HG02571 (cell line): ENCODE data around the gene HPSE.
"Not testable (repeated sequence)": the region's sequence is repeated elsewhere in the genome, so short reads cannot be mapped to it uniquely, and the experiment has no call there.

ENCODE experiments used
- ATAC-seq: cut with Tn5 transposase; IDR thresholded peaks from one replicate; pipeline ENCODE4 v1.9.1; 2021; ENCODE audit warnings: mild to moderate bottlenecking, moderate library complexity; ENCODE audit not compliant: unreplicated experiment

HPSE gene

DNA sequence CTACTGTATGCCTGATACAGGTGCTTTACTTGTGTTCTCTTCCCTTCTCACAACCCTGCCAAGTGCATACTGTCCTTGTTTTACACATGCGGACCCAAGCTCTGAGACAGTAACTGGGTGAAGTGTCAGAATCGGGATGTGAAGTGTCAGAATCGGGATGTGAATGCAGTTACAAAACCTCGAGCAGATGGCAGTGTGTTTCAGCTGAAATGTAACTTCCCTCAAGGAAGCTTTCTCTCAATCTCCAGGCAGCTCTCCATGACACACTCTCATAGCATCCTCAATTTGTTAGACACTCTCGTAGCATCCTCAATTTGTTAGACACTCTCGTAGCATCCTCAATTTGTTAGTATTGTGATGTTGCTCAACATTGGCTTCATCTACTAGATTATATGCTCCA is 1.1 kb upstream of the HPSE start:
- ATAC-seq: no peak

DNA sequence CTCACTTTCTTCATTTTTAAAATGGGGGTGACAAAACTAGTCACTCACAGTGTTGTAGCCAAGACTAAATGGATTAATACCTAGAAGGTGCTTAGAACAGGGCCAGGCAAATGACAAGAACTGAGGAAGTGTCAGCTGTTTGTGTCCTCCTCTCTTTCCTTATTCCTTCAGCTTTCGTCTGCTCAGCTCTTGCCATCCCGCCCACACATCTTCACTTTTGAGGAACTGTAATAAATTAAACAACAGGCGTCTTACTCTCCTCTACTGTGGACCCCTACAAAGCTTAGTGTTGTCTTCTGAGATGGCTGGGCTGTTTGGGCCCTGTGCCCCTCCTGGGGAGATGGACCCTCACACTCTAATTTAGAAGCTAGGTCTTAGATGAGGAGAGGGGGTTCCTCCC is 2.7 kb downstream of the HPSE start:
- ATAC-seq: no peak

DNA sequence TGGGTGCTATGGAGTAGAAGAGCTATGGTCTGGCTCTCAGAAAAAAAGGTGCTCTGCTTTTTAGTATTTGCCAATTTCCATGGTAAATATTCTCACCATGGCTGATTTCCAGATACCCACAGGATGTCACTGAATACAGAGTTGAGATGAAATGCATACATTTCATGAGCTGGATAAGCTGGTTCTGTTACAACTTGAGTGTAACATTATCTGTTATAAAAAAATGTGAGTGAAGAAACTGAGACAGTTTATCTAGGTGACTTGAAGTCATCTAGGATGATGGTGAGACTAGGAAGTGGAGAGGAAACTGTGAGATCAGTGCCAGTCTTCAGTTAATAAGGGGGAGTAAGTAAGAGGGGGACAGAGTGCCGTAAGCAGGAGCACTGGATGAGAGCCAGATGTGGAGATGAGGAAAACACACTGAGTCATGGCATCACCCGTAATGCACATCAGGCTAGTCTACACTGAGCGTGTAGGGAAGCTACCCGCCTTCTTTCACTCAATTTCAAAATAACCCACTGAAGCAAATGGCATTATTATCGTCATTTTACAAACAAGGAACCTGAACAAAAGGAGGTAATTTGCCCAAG is 5.0 kb downstream of the HPSE start:
- no peak for ATAC-seq

DNA sequence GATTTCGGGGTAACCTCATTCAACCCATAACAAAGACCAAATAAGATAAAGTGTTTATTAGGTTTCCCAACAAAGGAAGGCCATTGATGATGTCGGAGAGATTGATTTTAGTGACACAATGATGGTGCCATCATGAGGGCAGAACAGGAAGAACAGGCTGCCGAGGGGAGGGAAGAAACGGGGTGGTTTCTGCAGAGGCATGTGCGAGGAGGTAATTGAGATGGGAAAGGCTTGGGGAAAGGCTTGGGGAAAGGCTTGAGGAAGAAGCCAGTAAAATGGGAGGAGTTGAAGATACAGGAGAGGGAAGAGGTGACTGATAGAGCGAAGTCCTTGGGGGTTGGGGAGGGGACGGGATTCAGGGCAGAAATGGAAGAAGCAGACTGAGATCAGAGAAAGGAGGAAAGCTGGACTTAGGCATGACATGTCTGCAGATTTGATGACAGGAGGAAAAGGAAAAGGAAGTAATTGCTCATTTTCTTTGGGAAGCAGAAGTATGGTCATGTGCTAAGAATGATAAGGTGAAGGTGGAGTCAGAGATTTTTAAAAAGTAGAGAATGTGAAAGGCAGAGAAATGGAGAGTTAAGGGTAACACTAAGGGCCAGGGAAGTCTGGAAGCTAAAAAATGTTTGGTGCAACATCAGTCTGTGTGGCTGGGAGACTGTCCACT is 6.0 kb downstream of the HPSE start:
- ATAC-seq: no peak

DNA sequence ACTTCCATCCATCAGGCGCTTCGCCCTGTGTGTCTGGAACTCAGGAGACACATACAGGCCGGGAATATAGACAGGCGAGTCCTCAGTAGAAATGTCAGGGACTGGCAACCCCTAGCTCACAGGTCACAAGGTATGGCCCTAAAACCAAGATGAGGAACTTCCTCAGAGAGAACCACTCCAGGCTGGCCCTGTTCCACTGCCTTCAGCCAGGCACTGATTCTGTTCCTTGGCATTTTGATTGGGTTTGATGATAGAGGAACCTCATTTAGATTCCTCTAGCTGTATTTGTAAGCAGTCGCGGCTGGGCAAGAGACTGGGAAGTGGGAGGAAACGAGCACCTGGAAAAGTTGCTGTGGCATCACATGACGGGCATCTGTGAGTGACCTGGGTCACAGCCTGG is 8.1 kb downstream of the HPSE start:
- no peak for ATAC-seq

DNA sequence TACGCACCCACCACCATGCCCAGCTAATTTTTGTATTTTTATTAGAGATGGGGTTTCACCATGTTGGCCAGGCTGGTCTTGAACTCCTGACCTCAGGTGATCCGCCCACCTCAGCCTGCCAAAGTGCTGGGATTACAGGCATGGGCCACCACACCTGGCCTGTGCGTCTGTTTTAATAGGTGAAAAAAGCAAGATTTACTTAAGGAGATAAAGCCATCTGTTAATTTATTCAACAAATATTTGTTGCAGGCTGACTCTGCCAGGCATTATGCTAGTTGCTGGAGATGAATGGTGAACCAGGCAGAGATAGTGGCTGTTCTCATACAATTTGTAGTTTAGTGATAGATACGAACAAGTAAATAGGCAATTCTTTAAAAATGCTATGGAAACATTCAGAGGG is 9.3 kb downstream of the HPSE start:
- ATAC-seq: not testable (repeated sequence)

DNA sequence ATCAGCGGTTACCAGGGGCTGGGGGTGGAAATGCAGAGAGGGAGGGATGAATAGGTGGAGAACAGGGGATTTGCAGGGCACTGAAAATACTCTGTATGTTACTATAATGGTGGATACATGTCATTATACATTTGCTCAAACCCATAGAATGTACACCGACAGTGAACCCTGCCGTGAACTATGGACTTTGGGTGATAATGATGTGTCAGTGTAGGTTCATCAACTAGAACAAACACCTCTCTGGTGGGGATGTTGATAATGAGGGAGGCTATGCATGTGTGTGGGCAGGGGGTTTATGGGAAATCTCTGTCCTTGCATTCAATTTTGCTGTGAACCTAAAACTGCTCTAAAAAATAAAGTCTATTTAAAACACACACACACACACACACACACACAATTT is 11.5 kb downstream of the HPSE start:
- no peak for ATAC-seq

DNA sequence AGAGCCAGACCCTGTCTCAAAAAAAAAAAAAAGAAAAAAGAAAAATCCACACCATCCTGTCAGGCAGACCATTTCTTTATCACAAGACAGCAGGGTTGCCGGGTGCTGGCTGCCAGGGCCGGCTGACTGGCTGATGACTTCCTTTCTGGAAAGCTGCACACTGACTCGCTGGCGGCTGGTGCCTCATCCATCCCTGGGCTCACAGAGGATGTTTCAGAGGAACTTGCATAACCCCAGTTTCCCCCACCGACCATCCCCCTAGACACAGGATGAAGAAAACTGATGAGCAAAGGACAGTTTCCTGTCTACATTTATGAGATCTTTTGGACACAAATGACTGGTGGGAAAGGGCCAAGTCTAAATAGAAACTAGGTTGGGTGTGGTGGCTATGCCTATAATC is 14.1 kb downstream of the HPSE start:
- no peak for ATAC-seq

DNA sequence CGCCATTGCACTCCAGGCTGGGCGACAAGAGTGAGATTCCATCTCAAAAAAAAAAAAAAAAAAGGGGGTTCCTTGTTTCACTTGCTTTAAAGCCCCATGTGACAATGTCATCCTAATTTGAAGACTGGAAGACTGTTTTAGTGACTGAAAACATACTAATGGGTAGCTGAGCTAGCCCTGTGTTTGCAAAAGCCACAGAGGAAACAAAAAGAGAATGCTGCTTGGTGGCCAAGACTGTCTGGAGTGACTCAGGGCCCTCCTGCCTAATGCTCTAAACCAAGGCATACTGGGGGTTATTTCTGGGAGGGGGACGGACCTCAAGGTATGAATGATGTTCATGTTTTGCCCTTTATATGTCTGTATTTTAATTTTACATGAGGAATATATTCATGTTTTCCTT is 16.0 kb downstream of the HPSE start:
- ATAC-seq: no peak

DNA sequence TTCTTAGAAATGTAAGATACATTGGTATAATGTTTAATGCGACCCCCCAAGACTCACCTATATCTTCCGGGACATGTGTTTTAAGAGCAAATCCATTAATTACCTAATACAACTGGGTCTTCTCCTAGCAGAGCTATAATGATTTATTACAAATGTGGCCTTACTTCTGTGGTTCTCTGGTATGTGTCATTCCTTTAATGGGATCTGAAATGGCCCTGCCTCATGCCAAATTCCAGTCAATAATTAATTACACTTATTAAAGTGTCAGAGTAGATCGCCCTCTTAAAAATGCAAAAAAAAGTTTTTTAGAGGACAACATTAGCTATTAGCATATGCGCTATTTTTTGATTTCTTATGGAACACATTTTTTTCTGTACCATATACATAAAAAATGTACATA is 17.0 kb downstream of the HPSE start:
- no peak for ATAC-seq

DNA sequence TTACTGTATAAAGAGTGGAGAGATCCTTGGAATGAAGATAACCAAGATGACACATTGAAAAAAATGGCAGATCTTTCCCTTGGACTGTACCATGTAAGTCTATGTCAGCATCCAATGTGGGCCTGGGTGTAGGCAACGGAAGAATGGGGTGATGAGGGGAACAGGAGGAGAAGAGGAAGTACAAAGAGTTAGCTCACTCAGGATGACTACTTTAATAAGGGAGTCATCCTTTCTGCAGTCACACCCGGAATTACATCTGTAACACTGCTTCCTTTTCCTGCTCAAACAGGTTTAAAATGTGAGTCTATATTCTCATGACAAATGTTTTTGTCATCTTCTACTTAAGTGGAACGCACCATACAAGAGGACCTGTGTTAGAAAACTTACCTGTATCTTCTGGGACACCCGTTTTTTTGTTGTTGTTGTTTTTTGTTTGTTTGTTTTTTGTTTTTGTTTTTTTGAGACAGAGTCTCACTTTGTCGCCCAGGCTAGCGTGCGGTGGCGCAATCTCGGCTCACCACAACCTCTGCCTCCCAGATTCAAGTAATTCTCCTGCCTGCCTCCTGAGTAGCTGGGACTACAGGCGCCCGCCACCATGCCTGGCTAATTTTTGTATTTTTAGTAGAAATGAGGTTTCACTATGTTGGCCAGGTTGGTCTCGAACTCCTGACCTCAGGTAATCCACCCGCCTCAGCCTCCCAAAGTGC is 18.0 kb downstream of the HPSE start:
- ATAC-seq: no peak

DNA sequence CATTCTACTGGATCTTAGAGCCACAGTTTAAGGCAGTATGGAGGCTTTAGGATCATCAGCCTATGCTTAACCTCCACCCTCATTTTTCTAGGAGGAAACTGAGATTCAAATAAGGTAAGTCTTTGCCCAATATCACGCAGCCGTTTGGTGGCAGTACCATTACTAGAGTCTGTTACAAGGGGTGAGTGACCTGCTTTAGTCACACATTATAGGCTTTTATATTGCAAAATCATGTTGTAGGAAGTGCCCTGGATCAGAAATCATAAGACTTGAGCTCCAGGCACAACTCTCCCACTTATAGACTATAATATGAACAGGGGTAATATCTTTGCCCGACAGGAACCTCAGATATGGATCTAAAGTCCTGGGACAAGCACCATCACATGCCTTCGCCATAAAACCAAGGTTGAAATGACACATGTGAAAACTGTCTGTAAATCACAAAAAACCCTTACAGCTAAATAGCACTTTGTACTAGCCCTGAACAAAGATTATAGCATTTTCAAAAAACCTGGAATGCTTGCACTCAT is 19.2 kb downstream of the HPSE start:
- no peak for ATAC-seq

DNA sequence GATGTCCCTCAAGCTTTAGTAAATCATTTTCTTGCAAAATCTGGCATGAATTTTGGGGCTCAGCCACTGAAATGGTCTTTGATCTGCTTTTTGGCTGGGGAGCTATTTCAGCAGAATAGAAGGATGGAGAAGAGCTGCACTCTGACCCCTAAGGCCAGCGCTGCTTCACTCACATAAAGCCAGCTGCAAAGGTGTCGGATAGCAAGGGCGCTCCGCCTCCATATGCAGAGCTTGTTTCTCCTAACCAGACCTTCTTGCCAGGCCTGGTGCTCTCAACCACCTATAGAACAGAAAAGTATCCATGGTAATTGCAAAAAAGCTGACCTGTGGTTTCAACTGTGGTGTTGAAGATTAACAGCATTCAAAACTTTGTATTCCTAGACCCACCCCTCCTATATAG is 26.0 kb downstream of the HPSE start:
- ATAC-seq: no peak

DNA sequence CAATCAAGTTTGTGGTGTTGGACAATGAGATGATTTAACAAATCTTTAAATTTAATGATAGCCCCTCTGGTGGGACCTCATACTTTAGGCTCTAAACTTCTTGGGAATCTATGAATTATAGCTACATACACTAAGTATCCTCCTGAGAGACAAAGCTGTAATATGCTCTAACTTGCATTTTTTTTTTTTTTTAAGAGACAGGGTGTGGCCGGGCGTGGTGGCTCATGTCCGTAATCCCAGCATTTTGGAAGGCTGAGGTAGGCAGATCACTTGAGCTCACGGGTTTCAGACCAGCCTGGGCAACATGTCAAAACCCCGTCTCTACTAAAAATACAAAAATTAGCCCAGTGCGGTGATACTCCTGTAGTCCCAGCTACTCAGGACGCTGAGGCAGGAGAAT is 26.7 kb downstream of the HPSE start:
- ATAC-seq: no peak

DNA sequence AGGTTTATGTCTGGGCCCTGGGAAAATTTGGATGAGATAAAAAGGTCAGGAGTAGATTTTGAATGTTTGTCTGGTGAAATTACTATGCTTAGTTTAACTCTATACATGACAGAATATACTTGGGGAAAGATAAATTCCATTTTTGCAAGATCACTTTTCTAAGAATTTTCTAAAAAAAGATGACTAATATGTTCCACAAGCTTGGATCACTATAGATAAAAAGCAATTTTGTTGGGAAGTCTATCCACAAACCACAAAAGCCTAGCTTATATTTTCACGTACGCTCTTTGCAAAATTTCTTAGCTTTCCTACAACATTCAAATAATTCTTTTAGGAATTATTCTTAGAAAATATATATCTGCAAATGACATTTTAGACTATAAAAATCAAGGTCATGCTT is 29.5 kb downstream of the HPSE start:
- ATAC-seq: no peak

DNA sequence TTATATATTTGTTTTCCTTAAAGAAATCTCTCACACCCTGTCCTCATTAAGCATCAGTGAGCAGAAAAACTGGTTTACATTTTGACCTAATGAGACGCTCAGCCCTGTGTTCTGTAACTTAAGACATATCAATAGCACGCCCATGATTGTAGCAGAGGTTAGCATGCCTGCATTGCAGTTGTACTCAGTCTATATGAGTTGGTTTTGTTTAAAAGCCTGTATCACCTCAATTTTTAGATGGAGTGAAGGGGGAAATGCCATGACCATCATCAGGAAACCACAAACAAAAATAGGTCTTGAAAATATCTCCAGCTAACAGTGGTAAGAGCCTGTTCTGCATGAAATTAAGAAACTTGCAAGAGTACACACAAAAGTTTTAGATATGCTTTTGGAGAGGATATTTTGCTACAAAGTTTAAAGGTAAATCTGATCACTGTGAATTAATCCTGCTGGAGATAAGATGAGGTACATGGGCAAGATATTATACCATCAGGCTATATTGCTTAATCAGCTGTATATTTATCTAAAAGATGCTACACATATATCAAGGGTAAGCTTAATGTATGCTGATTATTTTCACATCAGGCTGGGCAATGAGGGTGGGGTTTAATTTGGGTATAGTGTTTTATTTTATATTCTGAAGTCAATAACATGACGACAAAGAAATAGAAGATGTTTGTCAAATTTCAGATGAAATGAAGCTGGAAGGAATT is 36.9 kb downstream of the HPSE start:
- ATAC-seq: no peak

DNA sequence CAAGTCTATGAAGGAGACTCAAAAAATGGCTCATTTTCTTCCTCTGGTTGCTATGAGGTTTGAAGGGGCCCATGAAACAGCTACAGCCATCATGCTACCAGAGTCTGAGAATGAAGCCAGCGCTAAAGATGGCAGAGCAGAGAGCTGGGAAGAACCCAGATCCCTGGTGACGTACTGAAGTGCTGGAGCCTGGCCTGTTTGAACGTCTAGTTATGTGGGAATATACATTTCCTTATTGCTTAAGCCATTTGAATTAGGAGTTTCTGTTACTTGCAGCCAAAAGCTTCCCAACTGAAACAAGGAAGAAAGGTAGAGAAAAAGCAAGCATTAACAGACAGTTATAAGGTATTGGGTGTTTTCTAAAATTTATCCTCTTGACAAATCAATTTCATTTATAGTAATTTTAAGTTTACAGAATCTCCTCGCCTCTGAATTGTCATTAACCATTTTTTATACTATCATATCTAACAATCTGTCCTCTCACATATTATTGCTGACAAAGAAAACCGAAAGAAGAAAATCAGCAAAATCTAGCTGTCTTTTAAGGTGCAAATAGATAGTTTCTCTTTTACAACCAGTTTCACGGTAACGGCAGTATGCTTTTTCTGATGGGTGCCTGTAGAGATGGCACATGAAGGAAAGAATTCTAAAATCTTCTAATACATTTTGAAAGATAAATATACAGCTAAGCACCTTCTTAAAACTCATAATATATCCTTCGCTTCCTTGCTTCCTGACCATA is 41.2 kb downstream of the HPSE start:
- ATAC-seq: no peak

DNA sequence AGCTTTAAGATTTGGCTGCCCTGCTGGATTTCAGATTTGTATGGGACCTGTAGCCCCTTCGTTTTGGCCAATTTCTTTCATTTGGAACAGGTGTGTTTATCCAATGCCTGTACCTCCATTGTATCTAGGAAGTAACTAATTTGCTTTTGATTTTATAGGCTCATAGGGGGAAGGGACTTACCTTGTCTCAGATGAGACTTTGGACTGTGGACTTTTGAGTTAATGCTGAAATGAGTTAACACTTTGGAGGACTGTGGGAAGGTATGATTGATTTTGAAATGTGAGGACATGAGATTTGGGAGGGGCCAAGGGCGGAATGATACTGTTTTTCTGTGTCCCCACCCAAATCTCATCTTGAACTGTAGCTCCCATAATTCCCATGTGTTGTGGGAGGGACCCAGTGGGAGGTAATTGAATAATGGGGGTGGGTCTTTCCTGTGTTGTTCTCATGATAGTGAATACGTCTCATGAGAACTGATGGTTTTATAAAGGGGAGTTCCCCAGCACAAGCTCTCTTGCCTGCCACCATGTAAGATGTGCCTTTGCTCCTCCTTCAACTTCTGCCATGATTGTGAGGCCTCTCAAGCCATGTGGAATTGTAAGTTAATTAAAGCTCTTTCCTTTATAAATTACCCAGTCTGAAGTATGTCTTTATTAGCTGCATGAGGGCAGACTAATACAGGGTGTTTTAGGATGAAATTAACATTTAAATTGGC is 44.4 kb downstream of the HPSE start:
- ATAC-seq: not testable (repeated sequence)

DNA sequence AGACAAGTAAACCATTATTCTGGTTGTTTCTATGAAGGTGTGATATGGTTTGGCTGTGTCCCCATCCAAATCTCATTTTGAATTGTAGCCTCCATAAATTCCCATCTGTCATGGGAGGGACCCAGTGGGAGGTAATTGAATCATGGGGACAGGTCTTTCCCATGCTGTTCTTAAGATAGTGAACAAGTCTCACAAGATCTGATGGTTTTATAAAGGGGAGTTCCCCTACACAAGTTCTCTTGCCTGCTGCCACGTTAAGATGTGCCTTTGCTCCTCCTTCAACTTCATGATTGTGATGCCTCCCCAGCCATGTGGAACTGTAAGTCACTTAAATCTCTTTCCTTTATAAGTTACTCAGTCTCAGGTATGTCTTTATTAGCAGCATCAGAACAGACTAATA is 46.3 kb downstream of the HPSE start:
- not testable (repeated sequence) for ATAC-seq

DNA sequence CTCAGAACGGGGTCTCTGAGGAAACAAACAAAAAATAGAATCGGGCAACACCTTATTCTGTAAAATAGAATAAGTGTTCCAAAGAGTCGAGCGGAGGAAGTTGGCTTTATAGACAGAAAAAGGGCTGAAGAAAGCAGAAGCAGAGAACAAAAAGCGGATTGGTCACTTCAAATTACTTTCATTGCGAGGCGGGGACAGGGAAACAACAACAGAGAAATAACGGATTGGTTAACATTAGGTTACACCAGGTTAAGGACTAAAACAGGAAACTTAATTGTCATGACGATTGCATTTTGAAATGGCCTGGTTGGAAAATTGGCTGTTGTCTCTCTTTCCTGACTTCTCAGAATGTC is 49.6 kb downstream of the HPSE start:
- no peak for ATAC-seq
